Body of pancreas (tissue), 4 donors: ENCODE measurements around the gene ANTXR1.

Source experiments
- CTCF ChIP-seq, 7 experiments: fragments of 450-650 bp in 4 of 7; fragments of 200-600 bp in 3 of 7; sonication (generic) in 3 of 7; IDR thresholded peaks; one replicate each; pipeline ENCODE4 v1.5.1; 2016 to 2019; ENCODE audit warnings: antibody characterized with exemption in 7 of 7
- POLR2A ChIP-seq, 3 donors: fragments of 450-650 bp; IDR thresholded peaks; one replicate each; pipeline ENCODE4 v1.6.1; 2016; ENCODE audit warnings: antibody characterized with exemption in 3 of 3, mild to moderate bottlenecking in 2 of 3

GRCh38 chr2:69031466-69031865 lies 18.5 kb downstream of the ANTXR1 start:
- TF ChIP-seq CTCF (IDR thresholded peaks at IDR 0.05), result no peak
- no peak for TF ChIP-seq POLR2A (IDR thresholded peaks at IDR 0.05)
